Esophagus squamous epithelium (tissue), 4 donors: ENCODE results near the gene TREX2.

Source experiments
- POLR2A ChIP-seq, 4 donors: fragments of 450-650 bp; IDR thresholded peaks; one replicate each; pipeline ENCODE4 v1.6.1; 2017; ENCODE audit warnings: antibody characterized with exemption in 4 of 4, mild to moderate bottlenecking in 4 of 4, moderate library complexity in 3 of 4
- TF ChIP-seq, protein P1 (sequence below), 6 experiments: fragments of 450-650 bp in 4 of 6; fragments of 200-600 bp in 2 of 6; sonication (generic) in 2 of 6; IDR thresholded peaks; one replicate each; pipeline ENCODE4 v1.5.1; 2016 to 2019; ENCODE audit warnings: antibody characterized with exemption in 6 of 6, mild to moderate bottlenecking in 4 of 6, moderate library complexity in 4 of 6

DNA sequence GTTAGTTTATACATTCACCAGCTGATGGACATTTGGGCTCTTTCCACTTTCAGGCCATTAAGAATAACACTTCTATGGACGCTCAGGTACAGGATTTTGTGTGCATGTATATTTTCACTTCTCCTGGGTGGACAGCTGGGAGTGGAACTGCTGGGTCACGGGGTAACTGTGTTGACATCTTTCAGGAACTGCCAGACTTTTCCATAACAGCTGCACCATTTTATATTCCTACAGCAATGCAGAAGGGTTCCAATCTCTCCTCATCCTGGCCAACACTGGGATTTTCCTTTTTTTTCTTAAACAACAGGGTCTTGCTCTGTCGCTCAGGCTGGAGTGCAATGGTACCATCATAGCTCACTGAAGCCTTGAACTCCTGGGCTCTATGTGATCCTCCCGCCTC, 12.6 kb upstream of the TREX2 start:
- TF ChIP-seq, protein P1, sequence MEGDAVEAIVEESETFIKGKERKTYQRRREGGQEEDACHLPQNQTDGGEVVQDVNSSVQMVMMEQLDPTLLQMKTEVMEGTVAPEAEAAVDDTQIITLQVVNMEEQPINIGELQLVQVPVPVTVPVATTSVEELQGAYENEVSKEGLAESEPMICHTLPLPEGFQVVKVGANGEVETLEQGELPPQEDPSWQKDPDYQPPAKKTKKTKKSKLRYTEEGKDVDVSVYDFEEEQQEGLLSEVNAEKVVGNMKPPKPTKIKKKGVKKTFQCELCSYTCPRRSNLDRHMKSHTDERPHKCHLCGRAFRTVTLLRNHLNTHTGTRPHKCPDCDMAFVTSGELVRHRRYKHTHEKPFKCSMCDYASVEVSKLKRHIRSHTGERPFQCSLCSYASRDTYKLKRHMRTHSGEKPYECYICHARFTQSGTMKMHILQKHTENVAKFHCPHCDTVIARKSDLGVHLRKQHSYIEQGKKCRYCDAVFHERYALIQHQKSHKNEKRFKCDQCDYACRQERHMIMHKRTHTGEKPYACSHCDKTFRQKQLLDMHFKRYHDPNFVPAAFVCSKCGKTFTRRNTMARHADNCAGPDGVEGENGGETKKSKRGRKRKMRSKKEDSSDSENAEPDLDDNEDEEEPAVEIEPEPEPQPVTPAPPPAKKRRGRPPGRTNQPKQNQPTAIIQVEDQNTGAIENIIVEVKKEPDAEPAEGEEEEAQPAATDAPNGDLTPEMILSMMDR (IDR thresholded peaks at IDR 0.05): no peak
- no peak for TF ChIP-seq POLR2A (IDR thresholded peaks at IDR 0.05)
